PC-3 (cell line): ENCODE results near the gene TCEANC2. TPM values are rescaled to one million over a fixed set of nuclear protein-coding genes. Genes with fewer than 3 reads are reported as not detected.

ENCODE experiments used
- ATAC-seq: fragments of 200-7000 bp; cut with Tn5 transposase; 2 replicates; pipeline ENCODE4 v1.9.1; 2020; ENCODE audit warnings: mild to moderate bottlenecking, moderate library complexity
- BruUV-seq: library from RNA; stranded (reverse); fragments of 400-500 nt; replicated peaks from 2 replicates; lab custom pipeline; 2021; lab: Mats Ljungman, UMichigan
- CTCF ChIA-PET: fragments of 300-600 bp; sonication (Branson Sonifier 250); formaldehyde crosslinking; loops from one replicate; lab custom pipeline; 2022; ENCODE audit warnings: antibody characterized with exemption; lab: Charles Lee
- POLR2A ChIA-PET: fragments of 300-600 bp; sonication (Branson Sonifier 250); formaldehyde crosslinking; loops from one replicate; lab custom pipeline; 2022; ENCODE audit warnings: antibody characterized with exemption; ENCODE audit not compliant: unreplicated experiment; lab: Charles Lee
- DNase-seq: peaks from one replicate; pipeline ENCODE4 v3.0.0-alpha.2; 2015
- H2AFZ ChIP-seq: fragments of 300-600 bp; sonication (generic); 2 replicates; pipeline ENCODE4 v1.6.0; 2016; ENCODE audit warnings: antibody characterized with exemption, low read length
- H3F3A ChIP-seq: fragments of 300-600 bp; sonication (generic); one replicate; pipeline ENCODE4 v1.6.0; 2017; ENCODE audit warnings: antibody characterized with exemption, low read length, control low read depth, mild to moderate bottlenecking; ENCODE audit not compliant: unreplicated experiment
- H3K27ac ChIP-seq: fragments of 300-600 bp; sonication (generic); 2 replicates; pipeline ENCODE4 v1.5.1; 2016; ENCODE audit warnings: mild to moderate bottlenecking, low read length
- H3K27me3 ChIP-seq: fragments of 300-600 bp; sonication (generic); 2 replicates; pipeline ENCODE4 v1.6.1; 2016; ENCODE audit warnings: low read length, mixed read lengths
- H3K36me3 ChIP-seq: fragments of 300-600 bp; sonication (generic); 2 replicates; pipeline ENCODE4 v1.6.1; 2016; ENCODE audit warnings: low read depth, mixed run types, low read length, mixed read lengths
- H3K4me1 ChIP-seq: fragments of 300-600 bp; sonication (generic); 2 replicates; pipeline ENCODE4 v1.5.1; 2016; ENCODE audit warnings: low read length; ENCODE audit not compliant: insufficient read depth
- H3K4me2 ChIP-seq: fragments of 300-600 bp; sonication (generic); 2 replicates; pipeline ENCODE4 v1.6.0; 2016; ENCODE audit warnings: low read length
- H3K4me3 ChIP-seq: fragments of 300-600 bp; sonication (generic); 2 replicates; pipeline ENCODE4 v1.5.1; 2016; ENCODE audit warnings: mild to moderate bottlenecking, low read length, mixed read lengths
- H3K79me2 ChIP-seq: fragments of 300-600 bp; sonication (generic); 2 replicates; pipeline ENCODE4 v1.6.1; 2017; ENCODE audit warnings: low read length, mixed read lengths
- H3K9ac ChIP-seq: fragments of 300-600 bp; sonication (generic); 2 replicates; pipeline ENCODE4 v1.6.0; 2016; ENCODE audit warnings: mild to moderate bottlenecking, low read length
- H3K9me2 ChIP-seq: fragments of 300-600 bp; sonication (generic); replicated peaks from 2 replicates; pipeline ENCODE4 v1.6.1; 2016; ENCODE audit warnings: mixed run types, low read length, mixed read lengths
- H3K9me3 ChIP-seq: fragments of 300-600 bp; sonication (generic); 2 replicates; pipeline ENCODE4 v1.6.1; 2016; ENCODE audit warnings: low read length, mixed read lengths
- H4K20me1 ChIP-seq: fragments of 300-600 bp; sonication (generic); 2 replicates; pipeline ENCODE4 v1.6.1; 2016; ENCODE audit warnings: low read length, mixed read lengths
- CTCF ChIP-seq: fragments of 300-600 bp; sonication (generic); conservative IDR thresholded peaks from 2 replicates; pipeline ENCODE4 v1.5.1; 2017; ENCODE audit warnings: antibody characterized with exemption, low read depth, mild to moderate bottlenecking, low read length
- EZH2 ChIP-seq: fragments of 300-600 bp; sonication (generic); IDR thresholded peaks from one replicate; pipeline ENCODE4 v1.6.1; 2017; ENCODE audit warnings: antibody characterized with exemption, mild to moderate bottlenecking, low read length; ENCODE audit not compliant: unreplicated experiment
- EZH2phosphoT487 ChIP-seq: fragments of 300-600 bp; sonication (generic); IDR thresholded peaks from 2 replicates; pipeline ENCODE4 v1.6.1; 2018; ENCODE audit warnings: mild to moderate bottlenecking, antibody characterized with exemption, low read length, borderline replicate concordance
- intact Hi-C: fragments of 100-400 bp; cut with micrococcal nuclease; formaldehyde crosslinking; loops from 2 replicates; pipeline ENCODE4 v1.9.0; 2023
- total RNA-seq: library from RNA; depleted of rRNA; stranded (reverse); fragments of >200 nt; gene quantifications from 2 replicates; pipeline ENCODE4 v1.2.3, GENCODE V29; 2014

TCEANC2 gene
- total RNA-seq, 1 experiment from 2014 or later, result 4.2 TPM

DNA sequence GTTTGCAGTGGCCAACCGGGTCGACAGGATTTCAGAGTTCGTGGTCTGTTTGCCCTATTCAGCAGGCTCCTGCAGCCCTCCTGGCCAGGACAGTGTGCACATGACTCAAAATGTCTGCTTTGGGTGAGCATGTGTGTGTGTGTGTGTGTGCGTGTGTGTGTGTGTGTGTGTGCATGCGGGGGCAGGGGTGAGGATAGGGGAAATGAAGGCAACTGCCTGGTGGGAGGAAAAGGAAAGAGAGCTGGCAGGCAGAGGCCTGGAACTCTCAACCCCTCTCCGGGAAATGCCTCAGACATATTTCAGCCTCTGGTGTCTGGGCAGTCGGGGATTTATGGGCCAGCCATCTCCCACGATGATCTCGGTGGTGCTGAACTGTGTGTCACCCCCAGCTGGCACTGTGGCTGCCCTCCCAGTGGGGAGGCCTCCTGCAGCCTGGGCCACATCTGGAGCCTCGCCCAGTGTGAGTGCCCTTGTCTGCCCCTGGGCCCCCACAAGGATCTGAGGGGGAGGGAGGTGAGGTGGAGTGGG, 84.2 kb downstream of the TCEANC2 start:
- DNase-seq (peak; percentile 63), ATAC-seq (peak; percentile 61)
- Histone ChIP-seq H2AFZ (no peak overlapping the region), H3F3A (no peaks in the 10 kb centered on the region), H3K9me2 (no peaks in the 10 kb centered on the region), H4K20me1 (no peaks in the 10 kb centered on the region), H3K27me3 (no peaks in the 10 kb centered on the region), H3K4me3 (no peak overlapping the region), H3K27ac (no peak overlapping the region), H3K79me2 (no peaks in the 10 kb centered on the region), H3K36me3 (no peaks in the 10 kb centered on the region), H3K9ac (no peak overlapping the region), H3K9me3 (no peaks in the 10 kb centered on the region), H3K4me2 (no peak overlapping the region), H3K4me1 (peaks cover 10% of the 10 kb centered on the region; the same call in 1 of the 2 replicates)
- POLR2A ChIA-PET, result no interaction called here
- no peak for TF ChIP-seq CTCF
- no peak for TF ChIP-seq EZH2phosphoT487
- no peak for TF ChIP-seq EZH2
- CTCF ChIA-PET, result no interaction called here
- BruUV-seq, result no TSS peak
- intact Hi-C loops, result no loop called here

DNA sequence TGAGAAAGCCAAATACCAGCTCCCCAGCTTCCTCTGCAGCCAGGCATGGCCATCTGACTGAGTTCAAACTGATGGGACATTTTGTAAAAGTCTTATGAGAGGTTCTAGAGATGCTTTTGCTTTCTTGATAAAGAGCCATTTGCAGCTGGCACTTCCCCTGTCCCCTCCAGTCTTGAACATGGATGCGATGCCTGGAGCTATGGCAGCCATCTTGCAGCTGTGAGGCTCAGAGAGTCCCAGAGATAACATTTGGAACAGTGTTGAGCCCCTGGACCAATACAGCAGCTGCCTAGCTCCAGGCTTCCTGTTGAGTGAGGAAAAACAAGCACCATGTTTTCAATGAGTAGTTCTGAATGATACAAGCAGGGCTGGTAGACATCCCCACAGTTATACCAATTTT, 85.6 kb downstream of the TCEANC2 start:
- Histone ChIP-seq H3K27me3 (no peaks in the 10 kb centered on the region), H3K4me1 (peaks cover 10% of the 10 kb centered on the region; the same call in 1 of the 2 replicates), H2AFZ (no peak overlapping the region), H3K4me2 (no peak overlapping the region), H3K79me2 (no peaks in the 10 kb centered on the region), H3K4me3 (no peak overlapping the region), H3K9ac (no peak overlapping the region), H4K20me1 (no peaks in the 10 kb centered on the region), H3K9me3 (no peaks in the 10 kb centered on the region), H3K27ac (no peak overlapping the region), H3F3A (no peaks in the 10 kb centered on the region), H3K36me3 (no peaks in the 10 kb centered on the region), H3K9me2 (no peaks in the 10 kb centered on the region)
- intact Hi-C loops, result no loop called here
- DNase-seq (no peak), ATAC-seq (no peak)
- CTCF ChIA-PET, result no interaction called here
- POLR2A ChIA-PET, result no interaction called here
- BruUV-seq, result no TSS peak
- TF ChIP-seq EZH2 (no peak), CTCF (no peak), EZH2phosphoT487 (no peak)

DNA sequence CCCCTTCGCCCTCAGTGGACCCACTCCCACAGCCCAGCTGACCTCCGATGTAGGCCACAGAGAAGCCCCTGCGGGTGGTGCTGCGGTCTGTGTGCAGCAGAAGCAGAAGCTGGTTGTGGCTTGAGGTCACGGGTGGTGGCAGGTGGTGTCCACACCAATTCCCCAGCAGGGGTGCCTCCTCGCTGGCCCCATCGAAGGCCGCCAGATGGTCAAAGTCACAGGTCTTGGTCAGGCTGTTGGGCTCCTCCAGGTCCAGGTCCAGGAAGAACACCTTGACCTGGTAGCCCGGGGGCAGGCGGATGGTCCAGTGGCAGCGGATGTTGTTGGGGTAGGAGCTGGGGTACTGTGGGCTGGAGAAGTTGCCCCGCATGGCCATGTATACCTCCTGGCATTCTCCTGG, 86.3 kb downstream of the TCEANC2 start:
- Histone ChIP-seq H3K9me3 (no peaks in the 10 kb centered on the region), H3K4me3 (no peak overlapping the region), H3K79me2 (no peaks in the 10 kb centered on the region), H4K20me1 (no peaks in the 10 kb centered on the region), H3K4me1 (peaks cover 10% of the 10 kb centered on the region; the same call in 1 of the 2 replicates), H3K4me2 (no peak overlapping the region), H3F3A (no peaks in the 10 kb centered on the region), H3K27ac (no peak overlapping the region), H3K9ac (no peak overlapping the region), H3K9me2 (no peaks in the 10 kb centered on the region), H3K27me3 (no peaks in the 10 kb centered on the region), H3K36me3 (no peaks in the 10 kb centered on the region), H2AFZ (no peak overlapping the region)
- TF ChIP-seq EZH2phosphoT487 (no peak), EZH2 (no peak), CTCF (no peak)
- DNase-seq (no peak), ATAC-seq (no peak)
- ChIA-PET POLR2A (no interaction called here), CTCF (no interaction called here)
- no TSS peak for BruUV-seq
- intact Hi-C loops, result no loop called here
